Iris pigment epithelial cell (primary cell): ENCODE data around the gene ABCD2.
A peak's percentile ranks its signal among the peaks of the same experiment; 100 is the strongest.
"Not testable (repeated sequence)": the region's sequence is repeated elsewhere in the genome, so short reads cannot be mapped to it uniquely, and the experiment has no call there.

Experiments
- DNase-seq: peaks from one replicate; pipeline ENCODE4 v3.0.0-alpha.2; 2011; ENCODE audit warnings: low read depth

ABCD2 gene

GRCh38 chr12:39612250-39612649 is 7.4 kb downstream of the ABCD2 start:
- DNase-seq = no peak

GRCh38 chr12:39611818-39612217 is 7.8 kb downstream of the ABCD2 start:
- no peak for DNase-seq

DNA sequence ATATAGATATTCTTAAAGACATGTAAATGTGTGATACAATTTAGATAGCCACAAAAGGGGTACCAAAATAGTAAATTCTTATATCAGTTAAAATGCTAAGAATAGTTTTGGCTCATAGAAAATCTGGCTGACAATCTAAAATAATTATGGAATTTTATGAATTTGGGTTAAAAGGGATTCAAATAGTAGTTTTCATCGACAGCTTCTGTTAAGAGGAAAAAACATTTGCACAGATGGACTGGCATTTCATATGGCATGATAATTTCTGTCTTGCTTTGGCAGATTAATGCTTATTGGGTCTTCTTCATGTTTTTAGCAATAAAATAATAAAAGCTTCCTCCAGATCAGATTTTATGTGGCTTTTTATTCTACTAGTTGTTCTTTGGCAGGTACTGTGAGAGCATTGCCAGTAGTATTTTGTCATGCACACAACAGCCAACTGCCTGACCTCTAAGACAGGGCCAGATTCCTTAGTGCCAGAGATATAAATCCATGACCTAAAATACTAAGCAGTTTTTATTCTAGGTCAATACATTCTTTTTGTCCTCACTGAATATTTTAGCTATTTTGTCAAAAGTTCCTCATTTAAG is 9.1 kb downstream of the ABCD2 start:
- no peak for DNase-seq

GRCh38 chr12:39606712-39607423 is 12.7 kb downstream of the ABCD2 start:
- DNase-seq = peak; percentile 51

GRCh38 chr12:39605996-39606395 is 13.6 kb downstream of the ABCD2 start:
- peak; percentile 84 for DNase-seq

DNA sequence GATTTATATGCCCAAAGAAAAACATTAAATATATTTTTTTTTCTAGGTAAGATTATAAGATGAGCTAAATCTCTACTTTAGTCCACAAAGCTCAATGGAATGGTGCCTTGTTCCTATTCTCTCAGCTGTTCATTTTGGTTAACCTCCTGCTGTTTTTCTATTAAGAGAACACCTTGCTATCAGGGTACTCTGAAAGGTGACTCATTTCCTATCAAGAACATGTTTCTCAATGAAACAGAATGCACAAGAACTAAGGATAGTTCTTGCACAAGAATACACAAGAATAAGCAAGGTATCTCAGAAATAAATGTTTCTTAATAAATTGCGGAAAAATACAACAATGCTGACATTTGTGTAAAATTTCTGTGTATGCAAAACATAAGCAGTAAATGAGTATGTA is 14.1 kb downstream of the ABCD2 start:
- peak; percentile 79 for DNase-seq

GRCh38 chr12:39603065-39603464 is 16.5 kb downstream of the ABCD2 start:
- DNase-seq = no peak

GRCh38 chr12:39601951-39602350 is 17.7 kb downstream of the ABCD2 start:
- DNase-seq = not testable (repeated sequence)

GRCh38 chr12:39595928-39596327 is 23.7 kb downstream of the ABCD2 start:
- DNase-seq = peak; percentile 44

DNA sequence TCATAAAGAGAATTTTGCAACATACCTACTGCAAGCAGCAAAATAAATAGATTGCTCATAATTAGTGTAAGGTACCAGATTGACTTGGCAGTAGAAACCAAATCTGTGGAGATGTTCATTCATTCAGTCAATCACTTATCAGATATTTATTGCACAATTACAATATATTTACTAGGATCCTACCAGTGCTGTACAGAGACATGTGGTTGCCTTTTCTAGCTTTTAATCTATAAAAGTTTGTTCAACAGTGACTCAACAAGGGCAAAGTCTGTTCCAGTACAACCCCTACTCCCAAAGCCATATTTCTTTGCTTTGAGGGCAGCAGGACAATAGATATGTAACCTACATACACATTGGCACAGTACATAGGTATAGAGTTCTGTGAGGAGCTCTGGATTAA is 27.3 kb downstream of the ABCD2 start:
- DNase-seq = no peak

- no peak for DNase-seq
These were observed 31.3 kb downstream of the ABCD2 start for GRCh38 chr12:39588348-39588747.

GRCh38 chr12:39587225-39587624 is 32.4 kb downstream of the ABCD2 start:
- DNase-seq = peak; percentile 35

GRCh38 chr12:39586816-39587215 is 32.8 kb downstream of the ABCD2 start:
- DNase-seq = peak; percentile 42

DNA sequence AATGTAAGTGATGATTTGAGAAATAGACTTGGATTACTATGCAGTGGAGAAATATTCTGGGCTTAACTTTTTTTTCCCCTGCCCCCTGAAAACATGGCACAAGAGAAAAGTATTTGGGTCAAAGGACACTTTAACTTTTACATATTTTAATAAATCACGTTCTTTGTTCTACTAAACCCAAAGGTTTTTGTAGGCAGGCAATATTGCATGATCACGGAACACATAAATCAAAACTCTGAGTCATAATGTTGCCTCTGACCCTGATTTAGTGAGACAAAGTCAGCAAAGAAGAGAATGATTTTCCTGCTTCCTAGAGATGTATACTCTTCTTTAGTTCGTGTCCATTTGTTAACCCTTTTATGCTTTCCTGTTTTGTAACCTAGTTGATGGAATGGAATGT is 38.0 kb downstream of the ABCD2 start:
- DNase-seq = peak; percentile 75

DNA sequence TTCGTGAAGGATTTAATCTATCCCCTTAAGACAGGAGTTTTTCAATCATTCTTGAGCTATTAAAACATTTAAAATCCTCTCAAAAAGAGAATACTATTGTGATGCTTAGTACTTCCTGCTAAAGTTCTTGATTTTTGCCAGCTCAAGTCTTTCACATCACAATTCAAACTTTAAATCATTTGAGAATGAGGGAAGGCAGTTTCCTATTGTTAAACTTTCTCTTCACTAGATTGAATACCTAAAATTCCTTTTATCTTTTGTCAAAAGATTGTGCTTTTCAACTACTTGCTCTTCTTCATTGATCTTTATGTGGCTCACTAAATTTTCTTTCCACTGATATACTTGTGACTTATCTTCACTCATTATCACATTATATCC is 44.1 kb downstream of the ABCD2 start:
- no peak for DNase-seq

DNA sequence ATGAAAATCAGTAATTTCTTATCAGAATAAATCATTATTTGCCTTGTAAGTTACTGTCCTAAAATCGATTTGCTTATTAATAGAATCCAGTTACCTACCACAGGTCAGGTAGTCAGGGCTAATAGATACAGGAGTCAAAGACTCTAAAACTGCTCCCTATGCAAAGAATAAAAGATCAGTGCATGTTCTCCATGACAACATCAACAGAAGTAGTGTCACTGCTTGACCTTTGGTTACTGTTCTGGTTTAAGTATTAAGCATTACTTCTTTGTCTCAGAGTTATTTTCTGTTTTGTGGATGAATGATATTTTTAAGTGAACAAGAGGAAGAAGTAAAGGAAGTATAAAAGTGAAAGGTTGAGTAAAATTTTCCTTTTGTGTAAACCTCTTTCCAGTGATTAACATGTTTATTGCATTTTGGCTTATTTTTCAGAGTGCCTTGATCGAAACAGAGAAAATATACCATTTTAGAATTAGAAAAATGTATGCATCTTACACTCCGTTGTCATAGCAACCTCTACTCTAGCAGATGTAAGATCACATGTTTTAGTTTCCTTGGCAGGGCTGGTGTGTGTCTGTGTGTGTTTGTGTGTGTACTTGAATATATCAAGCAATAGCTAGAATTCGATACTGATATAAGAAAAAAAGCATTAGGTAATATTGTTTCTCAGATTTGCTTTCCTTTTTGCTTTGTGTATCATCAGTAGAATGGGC is 44.7 kb downstream of the ABCD2 start:
- no peak for DNase-seq

DNA sequence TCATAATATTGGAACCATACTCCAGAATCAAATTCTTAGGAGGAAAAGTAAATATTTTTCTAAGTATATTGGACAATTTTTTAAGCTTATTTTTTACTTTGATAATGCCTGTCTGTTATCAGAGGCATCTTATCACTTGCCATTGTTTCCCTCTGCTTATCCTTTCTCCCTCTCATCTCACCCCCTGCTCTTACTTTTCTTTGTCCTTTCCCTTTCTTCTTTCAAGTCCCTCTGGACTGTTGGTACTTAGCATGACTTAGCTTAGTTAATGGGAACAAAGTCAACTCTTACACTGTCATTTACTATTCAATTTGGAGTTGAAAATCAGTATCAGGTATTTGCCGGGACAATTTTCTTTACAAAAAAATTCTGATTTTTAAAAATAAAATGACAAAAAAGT is 45.2 kb downstream of the ABCD2 start:
- DNase-seq = no peak

GRCh38 chr12:39573971-39574370 is 45.6 kb downstream of the ABCD2 start:
- no peak for DNase-seq

- DNase-seq = no peak
These were observed 47.1 kb downstream of the ABCD2 start for GRCh38 chr12:39572551-39572950.

GRCh38 chr12:39571351-39571750 is 48.3 kb downstream of the ABCD2 start:
- DNase-seq = no peak

- no peak for DNase-seq
These were observed 66.1 kb downstream of the ABCD2 start for GRCh38 chr12:39553476-39553875.

GRCh38 chr12:39544211-39544610 is 75.4 kb downstream of the ABCD2 start:
- DNase-seq = not testable (repeated sequence)

GRCh38 chr12:39541471-39541870 is 78.1 kb downstream of the ABCD2 start:
- DNase-seq = peak; percentile 6
